Measurements from ENCODE around the gene MRPS10. TPM values are rescaled to one million over a fixed set of nuclear protein-coding genes. Genes with fewer than 3 reads are reported as not detected.

The MRPS10 gene
- total RNA-seq, 4 donors from 2014 or later = 14.3 to 24.5 (median 23.0) TPM

DNA sequence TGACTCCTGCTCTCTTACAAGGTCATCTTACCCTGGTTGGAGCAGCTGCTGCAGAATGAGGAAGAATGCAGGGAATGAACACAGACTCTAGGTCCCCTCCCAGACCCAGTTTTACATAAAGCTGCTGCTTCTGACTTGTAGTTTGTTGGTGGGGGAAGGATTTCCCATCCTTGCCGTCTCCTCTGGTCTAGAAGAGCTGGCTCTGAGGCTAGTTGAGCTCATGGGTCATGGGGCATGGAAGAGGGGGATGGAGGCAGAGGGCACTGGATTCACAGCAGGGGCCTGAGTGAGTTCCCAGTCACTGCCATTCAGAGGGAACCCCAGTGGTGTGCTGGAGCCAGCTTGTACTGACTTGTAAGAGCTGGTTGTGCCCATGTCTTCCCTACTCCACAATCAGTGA, 53.7 kb downstream of the MRPS10 start:
- H3K9me3 ChIP-seq = no peaks in the 10 kb centered on the region
- no peak overlapping the region for H3K27ac ChIP-seq
- no peaks in the 10 kb centered on the region for H3K27me3 ChIP-seq
- H3K36me3 ChIP-seq = no peaks in the 10 kb centered on the region
- no peak for TF ChIP-seq POLR2A (IDR thresholded peaks at IDR 0.05)
- no peak for TF ChIP-seq CTCF (IDR thresholded peaks at IDR 0.05)
- no peak overlapping the region for H3K4me3 ChIP-seq
- H3K4me1 ChIP-seq = no peaks in the 10 kb centered on the region
- DNase-seq = no peak

DNA sequence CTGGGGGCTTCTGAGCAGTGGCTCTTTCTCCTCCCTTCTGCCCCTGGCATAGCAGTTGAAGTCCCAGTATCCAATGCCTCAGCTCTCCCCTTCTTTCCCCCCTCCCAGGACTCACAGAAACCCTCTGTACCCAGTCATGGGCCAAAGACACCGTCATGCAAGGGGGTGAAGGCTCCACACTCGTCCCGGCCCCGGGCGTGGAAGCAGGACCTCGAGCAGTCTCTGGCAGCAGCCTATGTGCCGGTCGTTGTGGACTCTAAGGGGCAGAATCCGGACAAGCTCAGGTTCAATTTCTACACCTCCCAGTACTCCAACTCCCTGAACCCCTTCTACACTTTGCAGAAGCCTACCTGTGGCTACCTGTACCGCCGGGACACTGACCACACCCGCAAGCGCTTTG, 54.8 kb downstream of the MRPS10 start:
- Histone ChIP-seq H3K4me3 (no peak overlapping the region), H3K36me3 (no peaks in the 10 kb centered on the region), H3K27ac (no peak overlapping the region), H3K27me3 (no peaks in the 10 kb centered on the region), H3K9me3 (no peaks in the 10 kb centered on the region), H3K4me1 (no peaks in the 10 kb centered on the region)
- DNase-seq = no peak
- TF ChIP-seq POLR2A (IDR thresholded peaks at IDR 0.05) (no peak), CTCF (IDR thresholded peaks at IDR 0.05) (no peak)

DNA sequence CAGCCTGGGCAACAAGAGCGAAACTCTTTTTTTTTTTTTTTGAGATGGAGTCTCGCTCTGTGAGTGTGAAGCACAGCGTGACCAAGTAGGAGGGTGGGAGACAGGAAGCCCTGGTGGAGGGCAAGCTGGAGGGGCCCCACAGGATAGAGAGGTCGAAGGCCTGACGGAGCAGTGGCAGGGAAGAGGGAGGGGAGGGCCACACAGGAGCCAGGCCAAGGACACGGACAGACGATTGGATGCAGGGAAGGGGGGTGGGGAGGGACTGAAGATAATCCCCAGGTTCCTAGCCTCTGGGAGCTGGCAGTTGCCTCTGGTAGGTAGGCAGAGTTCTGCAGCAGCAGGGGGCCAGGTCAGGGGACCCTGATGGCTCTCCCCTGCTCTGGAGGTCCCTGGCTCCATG, 55.3 kb downstream of the MRPS10 start:
- Histone ChIP-seq H3K27ac (no peak overlapping the region), H3K9me3 (no peaks in the 10 kb centered on the region), H3K4me3 (no peak overlapping the region), H3K36me3 (no peaks in the 10 kb centered on the region), H3K27me3 (no peaks in the 10 kb centered on the region), H3K4me1 (no peaks in the 10 kb centered on the region)
- no peak for DNase-seq
- no peak for TF ChIP-seq POLR2A (IDR thresholded peaks at IDR 0.05)
- TF ChIP-seq CTCF (IDR thresholded peaks at IDR 0.05) = no peak

DNA sequence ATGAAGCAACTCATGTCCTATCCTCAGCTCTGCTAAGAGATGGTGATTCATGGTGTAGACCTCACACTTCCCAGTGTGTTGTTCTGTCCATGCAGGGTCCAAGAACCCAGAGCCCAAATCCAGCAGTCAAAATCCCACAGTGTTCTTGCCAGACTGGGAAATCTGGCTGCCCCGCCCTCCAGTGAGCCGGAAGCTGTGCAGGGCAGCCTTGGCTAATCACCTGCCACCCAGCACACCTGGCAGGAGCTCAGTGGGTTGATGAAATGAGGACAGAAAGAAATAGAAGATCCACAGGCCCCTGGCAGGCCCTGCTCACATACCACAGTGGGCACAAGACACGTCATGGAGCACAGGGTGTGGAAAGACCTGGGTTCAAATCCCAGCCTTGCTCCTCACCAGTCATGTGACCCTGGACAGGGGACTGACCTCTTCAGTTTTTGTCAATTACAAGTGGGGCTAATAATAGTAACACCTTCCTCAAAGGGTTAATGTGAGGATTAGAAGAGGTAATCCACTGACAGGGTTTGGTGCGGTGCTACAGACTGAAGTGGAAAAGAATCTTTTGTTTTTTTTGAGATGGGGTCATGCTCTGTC, 58.1 kb downstream of the MRPS10 start:
- Histone ChIP-seq H3K27ac (no peak overlapping the region), H3K4me3 (no peak overlapping the region), H3K36me3 (no peaks in the 10 kb centered on the region), H3K4me1 (no peaks in the 10 kb centered on the region), H3K27me3 (no peaks in the 10 kb centered on the region), H3K9me3 (no peaks in the 10 kb centered on the region)
- DNase-seq = no peak
- TF ChIP-seq CTCF (IDR thresholded peaks at IDR 0.05) (no peak), POLR2A (IDR thresholded peaks at IDR 0.05) (no peak)

GRCh38 chr6:42158631-42159030, 59.0 kb downstream of the MRPS10 start:
- H3K36me3 ChIP-seq = no peaks in the 10 kb centered on the region
- no peaks in the 10 kb centered on the region for H3K27me3 ChIP-seq
- TF ChIP-seq CTCF (IDR thresholded peaks at IDR 0.05) (no peak), POLR2A (IDR thresholded peaks at IDR 0.05) (no peak)
- no peaks in the 10 kb centered on the region for H3K9me3 ChIP-seq
- H3K4me1 ChIP-seq = no peaks in the 10 kb centered on the region
- no peak overlapping the region for H3K27ac ChIP-seq
- no peak for DNase-seq
- no peak overlapping the region for H3K4me3 ChIP-seq

GRCh38 chr6:42158011-42158410, 59.6 kb downstream of the MRPS10 start:
- Histone ChIP-seq H3K4me1 (no peaks in the 10 kb centered on the region), H3K27ac (no peak overlapping the region), H3K4me3 (no peak overlapping the region), H3K9me3 (no peaks in the 10 kb centered on the region), H3K27me3 (no peaks in the 10 kb centered on the region), H3K36me3 (no peaks in the 10 kb centered on the region)
- DNase-seq = no peak
- no peak for TF ChIP-seq POLR2A (IDR thresholded peaks at IDR 0.05)
- TF ChIP-seq CTCF (IDR thresholded peaks at IDR 0.05) = no peak

All from Peyer's patch (tissue), 4 donors.